HG03135 (cell line): ENCODE measurements around the gene FSTL1.
"Not testable (repeated sequence)": the region's sequence is repeated elsewhere in the genome, so short reads cannot be mapped to it uniquely, and the experiment has no call there.

Source experiments
- ATAC-seq: cut with Tn5 transposase; IDR thresholded peaks from one replicate; pipeline ENCODE4 v1.9.1; 2021; ENCODE audit warnings: mild to moderate bottlenecking, moderate library complexity; ENCODE audit not compliant: unreplicated experiment

Gene FSTL1

GRCh38 chr3:120418866-120419490 lies 31.8 kb downstream of the FSTL1 start:
- ATAC-seq: peak; percentile 64

DNA sequence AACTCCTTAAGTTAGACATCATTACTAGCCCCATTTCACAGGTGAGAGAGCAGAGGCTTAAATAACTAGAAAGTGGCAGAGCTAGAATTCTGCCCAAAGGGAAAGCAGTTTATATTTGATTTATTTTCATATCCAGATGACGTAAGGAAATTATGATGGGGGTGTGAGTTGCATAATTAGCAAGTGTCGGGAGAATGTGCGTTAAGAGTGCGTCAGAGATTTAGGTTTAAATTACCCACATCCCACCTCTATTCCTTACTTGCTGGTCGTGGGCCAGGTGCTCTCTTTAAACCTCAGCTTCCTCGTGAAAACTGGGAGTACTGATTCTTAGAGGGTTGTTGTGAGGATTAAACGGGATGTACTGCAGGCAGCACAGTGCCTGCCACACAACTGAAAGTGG lies 32.3 kb downstream of the FSTL1 start:
- ATAC-seq: no peak

GRCh38 chr3:120417272-120417911 lies 33.4 kb downstream of the FSTL1 start:
- peak; percentile 99 for ATAC-seq

DNA sequence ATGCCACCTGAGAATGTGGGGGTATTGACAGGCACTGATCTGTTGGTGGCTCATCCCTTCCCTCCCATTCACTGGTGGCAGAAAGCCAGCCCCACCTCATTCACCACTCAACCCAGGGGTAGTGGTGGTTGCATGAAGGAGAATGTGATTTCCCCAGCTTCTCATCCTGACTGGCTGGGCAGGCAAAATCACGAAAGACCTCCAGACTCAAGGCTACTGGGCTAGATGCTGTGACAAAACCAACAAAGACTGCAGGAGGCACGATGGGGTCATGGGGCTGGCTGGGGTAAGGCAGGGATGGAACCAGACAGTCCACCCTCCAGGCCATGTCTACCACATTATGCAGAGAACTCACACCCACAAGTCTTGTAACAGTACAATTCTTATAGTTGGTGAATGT lies 33.9 kb downstream of the FSTL1 start:
- ATAC-seq: peak; percentile 24

- ATAC-seq: no peak
Measured at GRCh38 chr3:120415756-120416155, 35.0 kb downstream of the FSTL1 start.

DNA sequence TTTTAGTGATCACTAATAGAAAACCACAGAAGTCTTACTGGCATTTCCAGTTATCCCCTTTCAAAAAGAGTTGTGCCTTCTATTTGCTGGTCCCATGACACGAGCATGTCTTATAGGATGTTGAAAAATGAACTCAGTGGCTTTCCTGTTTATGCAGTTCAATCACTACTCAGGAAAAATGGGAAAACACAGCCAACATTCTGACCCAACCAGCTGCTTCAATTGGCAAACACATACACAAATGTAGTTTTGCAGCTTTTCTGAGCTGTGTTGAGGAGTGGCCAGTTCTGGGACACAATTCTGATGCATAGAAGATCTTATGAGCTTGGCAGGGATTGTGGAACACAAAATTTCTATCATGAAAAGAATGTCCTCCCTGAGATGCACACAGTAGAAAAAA lies 40.3 kb downstream of the FSTL1 start:
- ATAC-seq: no peak

DNA sequence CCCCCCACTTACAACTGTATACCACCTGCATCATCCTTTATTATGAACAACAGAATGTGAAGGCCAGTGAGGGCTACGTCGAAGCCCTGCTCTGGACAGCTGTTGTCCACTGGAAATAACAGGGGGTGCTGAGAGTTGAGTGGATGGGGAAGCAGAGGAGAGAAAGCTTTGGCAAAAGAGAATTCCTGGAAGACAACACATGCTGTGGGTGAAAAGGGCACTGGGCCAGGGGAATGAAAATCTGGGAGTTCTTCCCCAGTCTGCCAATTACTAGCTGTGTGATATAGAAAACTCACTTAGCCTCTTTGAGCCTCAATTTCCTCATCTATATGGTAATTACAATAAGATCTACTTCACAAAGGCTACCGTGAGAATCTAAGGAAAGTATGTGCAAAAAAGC lies 40.7 kb downstream of the FSTL1 start:
- ATAC-seq: no peak

DNA sequence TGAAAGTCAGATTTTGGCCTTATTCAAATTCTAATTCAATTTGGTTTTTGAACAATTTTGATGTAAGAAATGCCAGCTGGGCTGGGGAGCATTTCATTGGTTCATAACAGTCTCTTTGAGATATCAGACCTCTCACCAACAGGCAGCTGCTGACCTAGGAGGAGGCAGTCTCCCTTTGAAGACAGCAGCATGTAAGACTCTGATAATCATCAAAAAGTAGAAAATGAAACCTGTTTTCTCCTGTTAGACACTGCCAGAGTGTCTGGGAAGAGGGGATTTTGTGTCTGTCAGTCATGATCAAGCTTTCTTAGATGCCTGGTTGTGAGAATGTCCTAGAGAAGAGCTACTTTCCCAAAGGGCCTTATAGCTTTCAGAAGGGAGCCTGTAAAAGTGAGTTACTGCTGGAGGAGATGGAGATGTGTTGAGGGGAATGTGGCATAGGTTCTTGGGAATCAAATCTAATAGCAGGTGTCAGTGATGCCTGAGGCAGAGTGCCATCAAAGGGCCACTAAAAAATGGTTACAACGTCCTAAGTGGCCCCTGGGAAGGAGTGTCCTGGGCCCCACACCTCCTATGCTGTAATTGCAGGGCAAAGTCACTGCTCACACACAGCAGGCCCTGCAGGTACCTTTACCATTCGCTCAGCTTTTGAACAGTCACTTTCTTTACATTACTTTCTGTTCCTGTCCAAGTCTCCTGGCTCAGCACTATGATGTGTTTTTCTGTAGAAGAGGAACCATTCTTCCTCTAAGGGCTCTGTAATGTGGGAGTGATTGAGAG lies 43.1 kb downstream of the FSTL1 start:
- no peak for ATAC-seq

DNA sequence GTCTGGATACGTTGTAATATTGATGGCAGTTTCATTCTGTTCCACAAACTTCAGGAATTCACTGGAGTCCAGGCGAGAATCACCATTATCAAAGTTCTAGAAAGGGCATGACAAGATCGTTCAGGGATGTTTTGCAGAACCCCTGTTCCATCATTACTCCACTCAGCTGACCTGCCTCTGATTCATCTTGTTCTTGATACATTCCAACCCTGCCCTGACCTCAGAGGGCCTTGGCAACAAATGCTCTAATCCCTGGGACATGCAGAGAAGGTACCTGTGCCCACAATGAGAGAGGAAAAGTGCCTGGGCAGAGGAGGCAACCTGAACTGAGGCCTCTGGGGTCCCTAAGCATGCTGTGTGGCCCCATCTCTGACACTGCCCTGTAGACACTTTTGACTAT lies 45.9 kb downstream of the FSTL1 start:
- ATAC-seq: no peak

DNA sequence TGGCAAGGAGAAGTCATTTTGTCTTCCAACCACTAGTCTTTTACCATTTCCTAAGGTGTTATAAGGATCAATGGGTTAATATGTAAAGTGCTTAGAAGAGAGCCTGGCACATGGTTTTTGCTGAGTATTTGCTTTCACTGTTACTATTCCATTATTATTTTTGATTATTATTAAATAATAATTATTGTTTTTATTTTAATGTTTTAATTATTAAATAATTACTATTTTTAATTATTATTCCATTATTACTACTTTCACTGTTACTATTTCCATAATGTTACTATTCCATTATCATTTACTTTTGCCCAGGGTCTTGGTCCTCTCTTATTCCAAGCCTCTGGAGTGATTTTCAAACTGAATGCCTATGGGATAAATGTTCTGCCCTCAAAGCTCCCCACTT lies 48.5 kb downstream of the FSTL1 start:
- no peak for ATAC-seq

GRCh38 chr3:120399372-120399771 lies 51.4 kb downstream of the FSTL1 start:
- ATAC-seq: peak; percentile 81

GRCh38 chr3:120396469-120396868 lies 54.3 kb downstream of the FSTL1 start:
- no peak for ATAC-seq

DNA sequence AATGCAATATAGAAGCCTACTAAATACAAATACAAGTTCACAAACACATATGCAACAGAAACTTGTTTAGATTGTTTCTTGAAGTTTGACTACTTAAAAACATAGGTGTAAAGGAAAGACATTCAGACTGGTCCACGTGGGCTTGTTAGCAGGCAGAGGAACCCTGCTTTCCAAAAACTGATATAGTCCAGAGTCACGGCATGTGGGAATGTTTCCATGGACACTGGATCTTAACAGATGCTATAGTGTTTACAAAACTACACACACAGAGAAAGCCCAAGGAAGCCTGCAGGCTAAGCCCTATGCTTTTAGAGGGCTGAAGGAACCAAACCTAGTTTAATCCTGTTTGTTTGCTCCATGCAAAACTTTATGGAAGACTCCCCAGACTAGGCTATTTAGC lies 56.4 kb downstream of the FSTL1 start:
- ATAC-seq: no peak

- no peak for ATAC-seq
Measured at GRCh38 chr3:120393761-120394160, 57.0 kb downstream of the FSTL1 start.

GRCh38 chr3:120393243-120393642 lies 57.5 kb downstream of the FSTL1 start:
- no peak for ATAC-seq

GRCh38 chr3:120382941-120383447 lies 67.8 kb downstream of the FSTL1 start:
- ATAC-seq: no peak

DNA sequence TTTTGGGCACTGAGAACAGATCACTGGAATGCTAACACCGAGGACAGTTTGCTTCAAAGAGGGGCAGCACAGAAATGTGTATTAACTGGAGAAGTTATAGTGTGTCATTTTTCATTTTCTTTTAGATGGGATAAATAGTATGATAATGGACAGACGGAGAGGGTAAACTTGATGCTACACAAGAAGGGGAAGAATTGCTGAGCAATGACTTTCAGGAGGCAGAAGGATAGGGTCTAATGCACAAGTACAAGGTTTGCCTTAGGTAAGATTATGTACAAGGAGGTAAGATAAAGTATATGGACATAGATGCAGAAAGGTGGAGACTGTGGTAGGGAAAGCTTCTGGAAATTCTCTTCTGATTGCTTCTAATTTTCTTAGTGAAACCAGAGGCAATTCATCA lies 69.3 kb downstream of the FSTL1 start:
- ATAC-seq: no peak

GRCh38 chr3:120377948-120378347 lies 72.8 kb downstream of the FSTL1 start:
- ATAC-seq: not testable (repeated sequence)

- ATAC-seq: peak; percentile 55
Measured at GRCh38 chr3:120370463-120370862, 80.3 kb downstream of the FSTL1 start.

- peak; percentile 96 for ATAC-seq
Measured at GRCh38 chr3:120369037-120369467, 81.7 kb downstream of the FSTL1 start.

DNA sequence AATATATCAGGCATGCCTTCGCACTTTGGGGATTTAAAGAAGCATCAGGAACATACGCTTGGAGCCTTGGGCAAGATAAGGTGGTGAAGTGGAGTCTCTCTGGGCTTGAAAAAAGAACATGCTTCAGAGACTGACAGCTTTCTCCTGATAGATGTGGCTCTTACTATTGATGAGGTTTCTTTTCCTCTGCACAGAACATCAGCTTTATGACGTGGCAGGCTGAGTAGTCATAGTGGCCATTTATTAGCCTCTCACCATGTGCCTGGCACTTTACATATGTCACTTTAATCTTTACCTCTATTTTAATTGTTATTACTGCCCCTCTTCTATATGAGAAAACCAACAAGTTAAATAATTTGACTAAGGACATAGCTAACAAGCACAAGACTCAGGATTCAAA lies 82.6 kb downstream of the FSTL1 start:
- ATAC-seq: no peak

DNA sequence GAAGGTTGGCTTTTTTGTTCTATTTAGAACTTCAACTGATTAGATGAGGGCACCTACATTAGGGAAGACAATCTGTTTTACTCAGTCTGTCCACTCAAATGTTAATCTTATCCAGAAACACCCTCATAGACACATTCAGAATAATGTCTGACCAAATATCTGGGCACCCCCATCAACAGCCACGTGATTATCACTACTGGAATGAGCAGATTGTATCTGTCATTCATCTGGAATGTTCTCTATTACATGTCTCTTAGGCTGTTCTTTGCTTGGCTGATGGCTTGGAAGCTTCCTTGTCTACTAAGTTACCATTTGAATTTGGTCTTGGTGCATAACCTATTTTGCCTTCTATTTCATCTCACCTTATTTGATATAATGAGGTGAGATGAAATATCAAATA lies 86.0 kb downstream of the FSTL1 start:
- no peak for ATAC-seq
